ENCODE results near the gene CTDSPL. TPM values are rescaled to one million over a fixed set of nuclear protein-coding genes. Genes with fewer than 3 reads are reported as not detected.

The CTDSPL gene
- total RNA-seq, 1 experiment from 2014 or later = 14.0 TPM

DNA sequence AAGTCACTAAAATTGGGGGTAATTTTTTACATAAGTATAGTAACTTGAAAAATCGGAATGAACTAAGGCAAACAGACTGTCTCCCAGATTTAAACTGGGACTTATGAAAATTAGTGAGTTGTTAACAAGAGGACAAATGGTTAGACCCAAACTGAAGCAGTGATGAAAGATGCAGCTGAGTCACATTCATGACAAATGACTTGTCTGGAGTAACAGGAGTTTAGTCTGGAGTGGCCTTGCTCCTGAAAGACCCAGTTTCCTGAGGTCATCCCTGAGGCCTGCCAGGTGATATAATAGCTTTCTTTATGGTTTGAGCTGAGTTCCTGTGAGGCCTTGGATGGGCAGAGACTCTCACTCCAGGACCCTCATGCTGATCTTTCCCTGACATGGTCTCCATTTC lies 9.6 kb upstream of the CTDSPL start:
- H3K4me1 ChIP-seq (ENCODE audit: insufficient read depth, low read length, poor library complexity, severe bottlenecking) = no peaks in the 10 kb centered on the region
- H3K4me3 ChIP-seq (ENCODE audit: low read depth, low read length, poor library complexity, severe bottlenecking) = no peak overlapping the region
- TF ChIP-seq, protein P1, sequence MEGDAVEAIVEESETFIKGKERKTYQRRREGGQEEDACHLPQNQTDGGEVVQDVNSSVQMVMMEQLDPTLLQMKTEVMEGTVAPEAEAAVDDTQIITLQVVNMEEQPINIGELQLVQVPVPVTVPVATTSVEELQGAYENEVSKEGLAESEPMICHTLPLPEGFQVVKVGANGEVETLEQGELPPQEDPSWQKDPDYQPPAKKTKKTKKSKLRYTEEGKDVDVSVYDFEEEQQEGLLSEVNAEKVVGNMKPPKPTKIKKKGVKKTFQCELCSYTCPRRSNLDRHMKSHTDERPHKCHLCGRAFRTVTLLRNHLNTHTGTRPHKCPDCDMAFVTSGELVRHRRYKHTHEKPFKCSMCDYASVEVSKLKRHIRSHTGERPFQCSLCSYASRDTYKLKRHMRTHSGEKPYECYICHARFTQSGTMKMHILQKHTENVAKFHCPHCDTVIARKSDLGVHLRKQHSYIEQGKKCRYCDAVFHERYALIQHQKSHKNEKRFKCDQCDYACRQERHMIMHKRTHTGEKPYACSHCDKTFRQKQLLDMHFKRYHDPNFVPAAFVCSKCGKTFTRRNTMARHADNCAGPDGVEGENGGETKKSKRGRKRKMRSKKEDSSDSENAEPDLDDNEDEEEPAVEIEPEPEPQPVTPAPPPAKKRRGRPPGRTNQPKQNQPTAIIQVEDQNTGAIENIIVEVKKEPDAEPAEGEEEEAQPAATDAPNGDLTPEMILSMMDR (conservative IDR thresholded peaks at IDR 0.05; ENCODE audit: low read depth, low read length) = no peak
- TF ChIP-seq EZH2 (IDR thresholded peaks at IDR 0.05; ENCODE audit: borderline replicate concordance, low read depth, low read length, poor library complexity, severe bottlenecking) = no peak
- H3K9me3 ChIP-seq (ENCODE audit: low read depth, low read length, poor library complexity, severe bottlenecking) = no peaks in the 10 kb centered on the region
- intact Hi-C loops (cut with micrococcal nuclease; ENCODE audit: unreplicated experiment) = no loop called here
- no peak overlapping the region for H3K27ac ChIP-seq (ENCODE audit: low read depth, low read length, poor library complexity, severe bottlenecking)
- POLR2A ChIA-PET (ENCODE audit: low non-redundant PET) = interaction anchor here (0.7 kb wide), 1 partner anchor 130 kb away, joined by 3 read pairs; no protein-coding TSS in a partner anchor
- no peaks in the 10 kb centered on the region for H3K36me3 ChIP-seq (ENCODE audit: insufficient read depth, low read length, poor library complexity, severe bottlenecking)
- no TSS peak for BruUV-seq (replicated peaks)
- H3K27me3 ChIP-seq (replicated peaks; ENCODE audit: insufficient read depth, low read depth, low read length, poor library complexity) = no peaks in the 10 kb centered on the region
- DNase-seq (ENCODE audit: low spot score) = no peak
- CTCF ChIA-PET = no interaction called here

DNA sequence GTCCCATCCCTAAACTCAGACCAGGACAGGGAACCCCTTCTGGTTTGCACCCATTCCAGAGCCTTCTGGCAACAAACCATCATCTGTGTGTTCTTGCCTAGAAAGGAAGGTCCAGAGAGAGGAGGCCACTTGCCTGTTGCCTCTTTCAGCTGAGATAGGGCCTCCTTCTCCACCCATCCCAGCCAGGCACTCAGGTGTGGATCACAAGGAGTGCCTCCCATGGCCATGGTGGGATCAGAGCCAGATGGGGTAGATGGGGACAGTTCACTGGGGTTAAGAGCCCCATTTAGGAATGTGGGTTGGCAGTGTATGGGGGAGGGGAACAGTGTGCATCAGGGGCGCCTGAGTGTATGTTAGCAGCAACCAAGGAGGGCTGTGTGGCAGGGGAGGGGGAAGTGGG lies 8.9 kb upstream of the CTDSPL start:
- Histone ChIP-seq H3K9me3 (ENCODE audit: low read depth, low read length, poor library complexity, severe bottlenecking) (no peaks in the 10 kb centered on the region), H3K27ac (ENCODE audit: low read depth, low read length, poor library complexity, severe bottlenecking) (no peak overlapping the region), H3K36me3 (ENCODE audit: insufficient read depth, low read length, poor library complexity, severe bottlenecking) (no peaks in the 10 kb centered on the region), H3K27me3 (replicated peaks; ENCODE audit: insufficient read depth, low read depth, low read length, poor library complexity) (no peaks in the 10 kb centered on the region), H3K4me1 (ENCODE audit: insufficient read depth, low read length, poor library complexity, severe bottlenecking) (no peaks in the 10 kb centered on the region), H3K4me3 (ENCODE audit: low read depth, low read length, poor library complexity, severe bottlenecking) (no peak overlapping the region)
- POLR2A ChIA-PET (ENCODE audit: low non-redundant PET) = interaction anchor here (0.7 kb wide), 1 partner anchor 129 kb away, joined by 3 read pairs; no protein-coding TSS in a partner anchor
- no peak for DNase-seq (ENCODE audit: low spot score)
- TF ChIP-seq, protein P1 (conservative IDR thresholded peaks at IDR 0.05; ENCODE audit: low read depth, low read length) = no peak
- no peak for TF ChIP-seq EZH2 (IDR thresholded peaks at IDR 0.05; ENCODE audit: borderline replicate concordance, low read depth, low read length, poor library complexity, severe bottlenecking)
- CTCF ChIA-PET = no interaction called here
- BruUV-seq (replicated peaks) = no TSS peak
- intact Hi-C loops (cut with micrococcal nuclease; ENCODE audit: unreplicated experiment) = no loop called here

DNA sequence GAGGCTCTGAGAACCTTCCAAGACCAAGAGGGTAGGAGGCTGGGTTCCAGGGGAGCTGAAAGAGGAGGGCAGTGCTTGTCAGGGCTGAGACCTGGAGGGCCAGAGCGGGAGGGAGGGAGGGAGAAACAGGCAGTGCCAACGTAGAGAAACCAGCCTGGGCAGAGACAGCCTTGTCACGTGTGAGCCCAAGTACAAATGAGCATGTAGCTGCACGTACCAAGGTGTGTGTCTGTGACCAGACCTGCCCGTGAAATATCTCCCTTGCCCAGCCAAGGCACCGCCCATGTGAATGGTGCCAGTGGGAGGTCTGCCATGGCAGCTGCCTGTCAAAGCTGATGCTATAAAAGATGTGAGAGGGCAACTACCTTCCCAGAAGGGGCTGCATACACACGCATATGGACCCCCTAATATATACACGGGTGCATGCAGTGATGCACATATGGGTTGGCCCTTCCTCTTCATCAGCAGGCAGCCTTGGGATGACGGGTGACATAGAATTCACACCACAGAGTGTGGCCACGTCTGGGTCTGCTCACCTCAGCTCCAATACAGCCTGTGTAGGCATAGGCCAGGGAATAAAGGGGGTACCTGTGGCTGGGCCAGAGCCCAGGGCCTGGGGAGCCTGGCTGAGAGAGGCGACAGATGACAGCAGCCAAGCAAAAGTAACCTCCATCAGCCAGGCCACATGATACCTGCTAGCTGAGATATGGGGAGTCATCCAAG lies 7.8 kb upstream of the CTDSPL start:
- H3K4me1 ChIP-seq (ENCODE audit: insufficient read depth, low read length, poor library complexity, severe bottlenecking) = no peaks in the 10 kb centered on the region
- no peaks in the 10 kb centered on the region for H3K27me3 ChIP-seq (replicated peaks; ENCODE audit: insufficient read depth, low read depth, low read length, poor library complexity)
- POLR2A ChIA-PET (ENCODE audit: low non-redundant PET) = no interaction called here
- CTCF ChIA-PET = interaction anchor here (3.4 kb wide), 1 partner anchor 113 kb away, joined by 14 read pairs; no protein-coding TSS in a partner anchor
- H3K9me3 ChIP-seq (ENCODE audit: low read depth, low read length, poor library complexity, severe bottlenecking) = no peaks in the 10 kb centered on the region
- no peak overlapping the region for H3K4me3 ChIP-seq (ENCODE audit: low read depth, low read length, poor library complexity, severe bottlenecking)
- DNase-seq (ENCODE audit: low spot score) = no peak
- no peak for TF ChIP-seq EZH2 (IDR thresholded peaks at IDR 0.05; ENCODE audit: borderline replicate concordance, low read depth, low read length, poor library complexity, severe bottlenecking)
- TF ChIP-seq, protein P1 (conservative IDR thresholded peaks at IDR 0.05; ENCODE audit: low read depth, low read length) = no peak
- no TSS peak for BruUV-seq (replicated peaks)
- H3K27ac ChIP-seq (ENCODE audit: low read depth, low read length, poor library complexity, severe bottlenecking) = no peak overlapping the region
- no peaks in the 10 kb centered on the region for H3K36me3 ChIP-seq (ENCODE audit: insufficient read depth, low read length, poor library complexity, severe bottlenecking)
- intact Hi-C loops (cut with micrococcal nuclease; ENCODE audit: unreplicated experiment) = no loop called here

Measured in A673 (cell line).